Coronary artery (tissue), 2 donors: ENCODE data around the gene EP300.
A peak's percentile ranks its signal among the peaks of the same experiment; 100 is the strongest.

ENCODE experiments used
- DNase-seq: peaks from one replicate; pipeline ENCODE4 v3.0.0-alpha.2; 2017; ENCODE audit warnings: low spot score
- H3K27ac ChIP-seq, 2 donors: fragments of 200-600 bp; sonication (generic); one replicate each; pipeline ENCODE4 v1.5.1; 2016 to 2019
- H3K4me3 ChIP-seq: fragments of 200-600 bp; sonication (generic); 2 replicates; pipeline ENCODE4 v1.5.1; 2016; ENCODE audit warnings: mild to moderate bottlenecking, moderate library complexity
- CTCF ChIP-seq: fragments of 200-600 bp; sonication (generic); IDR thresholded peaks from one replicate; pipeline ENCODE4 v1.5.1; 2019; ENCODE audit warnings: antibody characterized with exemption

EP300 gene

GRCh38 chr22:41180926-41181325 is 88.5 kb downstream of the EP300 start:
- Histone ChIP-seq H3K4me3 (no peak overlapping the region), H3K27ac (no peak overlapping the region)
- no peak for DNase-seq
- no peak for TF ChIP-seq CTCF

- no peak for TF ChIP-seq CTCF
- no peak overlapping the region for H3K4me3 ChIP-seq
- H3K27ac ChIP-seq: no peak overlapping the region
- no peak for DNase-seq
These were observed 89.2 kb downstream of the EP300 start for GRCh38 chr22:41181349-41182241.

- no peak overlapping the region for H3K27ac ChIP-seq
- no peak for TF ChIP-seq CTCF
These were observed 92.3 kb downstream of the EP300 start for GRCh38 chr22:41184679-41185078.

GRCh38 chr22:41191467-41191866 is 99.1 kb downstream of the EP300 start:
- H3K4me3 ChIP-seq: no peak overlapping the region
- no peak for TF ChIP-seq CTCF
- DNase-seq: no peak
- H3K27ac ChIP-seq: no peak overlapping the region

More at GRCh38 chr22:41184679-41185078, 92.3 kb downstream of the EP300 start:
- no peak for DNase-seq
- H3K4me3 ChIP-seq: no peak overlapping the region

- H3K4me3 ChIP-seq: no peak overlapping the region
- no peak overlapping the region for H3K27ac ChIP-seq
- DNase-seq: no peak
- TF ChIP-seq CTCF: no peak
These were observed 101.4 kb downstream of the EP300 start for GRCh38 chr22:41193829-41194228.

GRCh38 chr22:41197038-41197972 is 104.9 kb downstream of the EP300 start:
- peak overlapping the region in 1 of 2 donors; percentile 29 for H3K27ac ChIP-seq
- peak; percentile 90 for DNase-seq
- peak overlapping the region; percentile 90 for H3K4me3 ChIP-seq
- TF ChIP-seq CTCF: no peak
